ENCODE data around the gene GNG14.

Gene GNG14

GRCh38 chr19:12646551-12646950 is 41.2 kb upstream of the GNG14 start:
- TF ChIP-seq POLR2AphosphoS5 (IDR thresholded peaks at IDR 0.05; ENCODE audit: low read depth, low read length) = no peak

GRCh38 chr19:12647047-12647446 is 40.8 kb upstream of the GNG14 start:
- TF ChIP-seq FOXP2 (optimal IDR thresholded peaks at IDR 0.05; ENCODE audit: borderline replicate concordance, extremely low read depth, extremely low read length, insufficient read depth) (no peak), REST (IDR thresholded peaks at IDR 0.05; ENCODE audit: insufficient read depth in 1 of 2, low read depth in 2 of 2, low read length in 2 of 2) (no peak), SIN3A (IDR thresholded peaks at IDR 0.05; ENCODE audit: borderline replicate concordance, insufficient read depth, low read length) (no peak), POLR2AphosphoS5 (IDR thresholded peaks at IDR 0.05; ENCODE audit: low read depth, low read length) (no peak), TAF1 (IDR thresholded peaks at IDR 0.05; ENCODE audit: borderline replicate concordance, insufficient read depth, low read length) (no peak)

- TF ChIP-seq REST (IDR thresholded peaks at IDR 0.05; ENCODE audit: insufficient read depth in 1 of 2, low read depth in 2 of 2, low read length in 2 of 2) = no peak
These were observed 40.2 kb upstream of the GNG14 start for GRCh38 chr19:12647490-12648071.

- TF ChIP-seq POLR2AphosphoS5 (IDR thresholded peaks at IDR 0.05; ENCODE audit: low read depth, low read length) (no peak), SIN3A (IDR thresholded peaks at IDR 0.05; ENCODE audit: borderline replicate concordance, insufficient read depth, low read length) (no peak), REST (IDR thresholded peaks at IDR 0.05; ENCODE audit: insufficient read depth in 1 of 2, low read depth in 2 of 2, low read length in 2 of 2) (no peak), TAF1 (IDR thresholded peaks at IDR 0.05; ENCODE audit: borderline replicate concordance, insufficient read depth, low read length) (no peak), FOXP2 (optimal IDR thresholded peaks at IDR 0.05; ENCODE audit: borderline replicate concordance, extremely low read depth, extremely low read length, insufficient read depth) (no peak)
These were observed 39.7 kb upstream of the GNG14 start for GRCh38 chr19:12648088-12648487.

GRCh38 chr19:12649941-12650340 is 37.9 kb upstream of the GNG14 start:
- TF ChIP-seq FOXP2 (optimal IDR thresholded peaks at IDR 0.05; ENCODE audit: borderline replicate concordance, extremely low read depth, extremely low read length, insufficient read depth) (no peak), TAF1 (IDR thresholded peaks at IDR 0.05; ENCODE audit: borderline replicate concordance, insufficient read depth, low read length) (no peak)

GRCh38 chr19:12652219-12652618 is 35.6 kb upstream of the GNG14 start:
- no peak for TF ChIP-seq REST (IDR thresholded peaks at IDR 0.05; ENCODE audit: insufficient read depth in 1 of 2, low read depth in 2 of 2, low read length in 2 of 2)
- no peak for TF ChIP-seq SIN3A (IDR thresholded peaks at IDR 0.05; ENCODE audit: borderline replicate concordance, insufficient read depth, low read length)
- TF ChIP-seq FOXP2 (optimal IDR thresholded peaks at IDR 0.05; ENCODE audit: borderline replicate concordance, extremely low read depth, extremely low read length, insufficient read depth) = no peak
- no peak for TF ChIP-seq POLR2AphosphoS5 (IDR thresholded peaks at IDR 0.05; ENCODE audit: low read depth, low read length)
- TF ChIP-seq TAF1 (IDR thresholded peaks at IDR 0.05; ENCODE audit: borderline replicate concordance, insufficient read depth, low read length) = no peak

All from PFSK-1 (cell line).